Measurements from ENCODE around the gene WSB1. TPM values are rescaled to one million over a fixed set of nuclear protein-coding genes. Genes with fewer than 3 reads are reported as not detected.

Gene WSB1
- total RNA-seq, 1 experiment from 2014 or later: 35.1 TPM

DNA sequence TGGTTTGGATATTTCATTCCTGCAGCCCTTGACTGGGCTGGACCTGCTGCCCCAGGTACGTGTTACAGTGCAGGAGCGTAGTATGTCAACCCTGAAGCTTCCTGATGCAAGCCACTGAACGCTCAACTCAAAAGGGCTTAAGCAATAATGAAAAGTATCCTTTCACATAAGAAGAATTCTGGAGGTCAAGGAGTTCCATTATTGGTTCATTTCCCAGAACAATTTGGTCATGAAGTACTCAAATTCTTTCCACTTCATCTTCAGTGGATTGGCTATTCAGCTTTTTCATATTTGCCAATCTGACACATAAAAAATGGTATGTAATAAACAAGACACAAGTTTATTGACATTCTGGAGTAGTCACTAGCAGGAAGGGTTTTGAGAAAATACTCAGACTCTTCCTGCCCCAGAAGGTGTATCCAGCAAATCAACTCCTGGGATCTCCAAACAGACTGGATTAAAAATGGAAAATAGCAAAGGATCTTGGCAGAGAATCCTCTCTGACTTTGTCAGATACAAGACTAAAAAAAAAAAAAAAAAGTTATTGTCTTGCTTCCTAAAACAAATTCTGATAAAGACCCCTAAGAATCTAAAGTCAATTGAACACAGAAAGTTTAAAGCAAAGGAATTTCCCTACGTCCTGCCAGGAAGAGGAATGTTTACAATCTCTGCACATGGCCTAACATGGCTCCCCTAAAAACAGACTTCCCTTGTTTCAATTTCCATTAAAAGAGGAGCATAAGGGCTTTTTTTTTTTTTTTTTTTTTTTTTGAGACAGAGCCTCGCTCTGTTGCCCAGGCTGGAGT is 37.5 kb upstream of the WSB1 start:
- POLR2A ChIA-PET (ENCODE audit: unreplicated experiment): no interaction called here
- no peaks in the 10 kb centered on the region for H3F3A ChIP-seq (ENCODE audit: low read length, unreplicated experiment)
- H4K20me1 ChIP-seq (ENCODE audit: low read length): no peaks in the 10 kb centered on the region
- no peaks in the 10 kb centered on the region for H3K36me3 ChIP-seq (ENCODE audit: low read depth, low read length)
- BruUV-seq (replicated peaks): no TSS peak
- ATAC-seq (peak; percentile 84), DNase-seq (peak; percentile 77)
- no peaks in the 10 kb centered on the region for H3K9me2 ChIP-seq (replicated peaks; ENCODE audit: low read length)
- peak overlapping the region; percentile 80 for H3K27ac ChIP-seq (ENCODE audit: low read length)
- H3K9me3 ChIP-seq (ENCODE audit: low read length): no peaks in the 10 kb centered on the region
- intact Hi-C loops (cut with micrococcal nuclease): loop anchor here (1.0 kb wide), 1 partner anchor 19 kb away; no protein-coding TSS in a partner anchor
- H3K4me3 ChIP-seq (ENCODE audit: low read length): no peak overlapping the region
- peaks cover 15% of the 10 kb centered on the region for H3K4me1 ChIP-seq (ENCODE audit: insufficient read depth, low read length)
- no peaks in the 10 kb centered on the region for H3K79me2 ChIP-seq (ENCODE audit: low read length)
- no peaks in the 10 kb centered on the region for H3K27me3 ChIP-seq (ENCODE audit: low read length)
- no peak overlapping the region for H2AFZ ChIP-seq (ENCODE audit: low read length)
- CTCF ChIA-PET: no interaction called here
- peak overlapping the region; percentile 40 for H3K9ac ChIP-seq (ENCODE audit: low read length)
- TF ChIP-seq EZH2phosphoT487 (IDR thresholded peaks at IDR 0.05; ENCODE audit: borderline replicate concordance, low read length) (no peak), CTCF (conservative IDR thresholded peaks at IDR 0.05; ENCODE audit: low read depth, low read length) (no peak), EZH2 (IDR thresholded peaks at IDR 0.05; ENCODE audit: low read length, unreplicated experiment) (no peak)
- peak overlapping the region; percentile 49 for H3K4me2 ChIP-seq (ENCODE audit: low read length)

- H3K9me2 ChIP-seq (replicated peaks; ENCODE audit: low read length): no peaks in the 10 kb centered on the region
- TF ChIP-seq EZH2 (IDR thresholded peaks at IDR 0.05; ENCODE audit: low read length, unreplicated experiment) (no peak), EZH2phosphoT487 (IDR thresholded peaks at IDR 0.05; ENCODE audit: borderline replicate concordance, low read length) (no peak), CTCF (conservative IDR thresholded peaks at IDR 0.05; ENCODE audit: low read depth, low read length) (no peak)
- no peaks in the 10 kb centered on the region for H3K9me3 ChIP-seq (ENCODE audit: low read length)
- DNase-seq (no peak), ATAC-seq (no peak)
- H3K9ac ChIP-seq (ENCODE audit: low read length): peak overlapping the region; percentile 40
- H3K27ac ChIP-seq (ENCODE audit: low read length): peak overlapping the region; percentile 80
- ChIA-PET CTCF (no interaction called here), POLR2A (ENCODE audit: unreplicated experiment) (no interaction called here)
- intact Hi-C loops (cut with micrococcal nuclease): loop anchor here (1.0 kb wide), 1 partner anchor 18 kb away; no protein-coding TSS in a partner anchor
- peak overlapping the region; percentile 49; the same call in 1 of the 2 replicates for H3K4me2 ChIP-seq (ENCODE audit: low read length)
- no TSS peak for BruUV-seq (replicated peaks)
- no peaks in the 10 kb centered on the region for H3K79me2 ChIP-seq (ENCODE audit: low read length)
- no peak overlapping the region for H3K4me3 ChIP-seq (ENCODE audit: low read length)
- H3K36me3 ChIP-seq (ENCODE audit: low read depth, low read length): no peaks in the 10 kb centered on the region
- H2AFZ ChIP-seq (ENCODE audit: low read length): no peak overlapping the region
- H4K20me1 ChIP-seq (ENCODE audit: low read length): no peaks in the 10 kb centered on the region
- H3F3A ChIP-seq (ENCODE audit: low read length, unreplicated experiment): no peaks in the 10 kb centered on the region
- no peaks in the 10 kb centered on the region for H3K27me3 ChIP-seq (ENCODE audit: low read length)
- H3K4me1 ChIP-seq (ENCODE audit: insufficient read depth, low read length): peaks cover 15% of the 10 kb centered on the region
These were observed 36.9 kb upstream of the WSB1 start for GRCh38 chr17:27257031-27257357.

- CTCF ChIA-PET: no interaction called here
- Histone ChIP-seq H3F3A (ENCODE audit: low read length, unreplicated experiment) (no peaks in the 10 kb centered on the region), H3K4me2 (ENCODE audit: low read length) (no peak overlapping the region), H2AFZ (ENCODE audit: low read length) (no peak overlapping the region), H3K27me3 (ENCODE audit: low read length) (no peaks in the 10 kb centered on the region), H3K9me3 (ENCODE audit: low read length) (no peaks in the 10 kb centered on the region), H3K9me2 (replicated peaks; ENCODE audit: low read length) (no peaks in the 10 kb centered on the region), H3K27ac (ENCODE audit: low read length) (no peak overlapping the region), H3K79me2 (ENCODE audit: low read length) (no peaks in the 10 kb centered on the region), H3K4me3 (ENCODE audit: low read length) (no peak overlapping the region), H3K4me1 (ENCODE audit: insufficient read depth, low read length) (peaks cover 15% of the 10 kb centered on the region), H3K36me3 (ENCODE audit: low read depth, low read length) (no peaks in the 10 kb centered on the region), H4K20me1 (ENCODE audit: low read length) (no peaks in the 10 kb centered on the region), H3K9ac (ENCODE audit: low read length) (no peak overlapping the region)
- intact Hi-C loops (cut with micrococcal nuclease): no loop called here
- DNase-seq (no peak), ATAC-seq (no peak)
- BruUV-seq (replicated peaks): no TSS peak
- no peak for TF ChIP-seq CTCF (conservative IDR thresholded peaks at IDR 0.05; ENCODE audit: low read depth, low read length)
- TF ChIP-seq EZH2phosphoT487 (IDR thresholded peaks at IDR 0.05; ENCODE audit: borderline replicate concordance, low read length): no peak
- no peak for TF ChIP-seq EZH2 (IDR thresholded peaks at IDR 0.05; ENCODE audit: low read length, unreplicated experiment)
- POLR2A ChIA-PET (ENCODE audit: unreplicated experiment): no interaction called here
These were observed 34.6 kb upstream of the WSB1 start for GRCh38 chr17:27259356-27259755.
